ENCODE data around the gene SLC22A12. TPM values are rescaled to one million over a fixed set of nuclear protein-coding genes. Genes with fewer than 3 reads are reported as not detected.

Gene SLC22A12
- total and polyA plus RNA-seq, 8 donors = not detected

DNA sequence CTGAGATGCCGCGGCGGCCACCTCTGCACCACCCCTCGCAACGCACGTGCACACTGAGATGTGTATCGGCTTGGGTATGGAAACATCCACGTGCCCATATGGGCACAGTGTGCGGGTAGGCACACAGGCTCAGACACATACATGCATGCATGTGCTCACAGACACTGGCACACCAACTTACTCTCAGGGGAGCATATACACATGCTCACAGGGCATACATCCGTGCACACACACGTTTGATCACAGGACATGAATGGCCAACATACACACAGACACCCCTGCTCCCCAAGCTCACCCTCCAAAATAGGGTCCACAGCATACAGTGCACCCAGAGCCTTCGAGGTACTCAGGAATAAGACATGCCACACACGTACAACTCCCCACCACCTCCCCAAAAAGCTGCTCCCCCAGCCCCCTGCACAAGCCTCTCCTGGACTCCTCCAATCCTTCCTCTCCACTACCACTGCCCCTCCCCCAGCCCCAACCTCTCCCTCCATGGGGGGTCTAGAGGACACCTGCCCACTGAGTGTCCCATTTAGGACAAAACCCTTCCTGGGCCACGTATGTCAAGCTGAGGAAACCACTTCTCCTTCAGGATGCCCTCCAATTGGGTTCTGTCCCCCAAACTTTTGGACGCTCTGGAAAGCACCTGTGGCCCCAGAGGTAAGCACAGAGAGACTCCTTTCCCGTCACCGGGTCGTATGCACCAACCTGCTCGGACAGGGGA, 53.1 kb downstream of the SLC22A12 start:
- 20 to 23% methylated on average over 19 of the region's 19 CpGs for WGBS, 2 donors

DNA sequence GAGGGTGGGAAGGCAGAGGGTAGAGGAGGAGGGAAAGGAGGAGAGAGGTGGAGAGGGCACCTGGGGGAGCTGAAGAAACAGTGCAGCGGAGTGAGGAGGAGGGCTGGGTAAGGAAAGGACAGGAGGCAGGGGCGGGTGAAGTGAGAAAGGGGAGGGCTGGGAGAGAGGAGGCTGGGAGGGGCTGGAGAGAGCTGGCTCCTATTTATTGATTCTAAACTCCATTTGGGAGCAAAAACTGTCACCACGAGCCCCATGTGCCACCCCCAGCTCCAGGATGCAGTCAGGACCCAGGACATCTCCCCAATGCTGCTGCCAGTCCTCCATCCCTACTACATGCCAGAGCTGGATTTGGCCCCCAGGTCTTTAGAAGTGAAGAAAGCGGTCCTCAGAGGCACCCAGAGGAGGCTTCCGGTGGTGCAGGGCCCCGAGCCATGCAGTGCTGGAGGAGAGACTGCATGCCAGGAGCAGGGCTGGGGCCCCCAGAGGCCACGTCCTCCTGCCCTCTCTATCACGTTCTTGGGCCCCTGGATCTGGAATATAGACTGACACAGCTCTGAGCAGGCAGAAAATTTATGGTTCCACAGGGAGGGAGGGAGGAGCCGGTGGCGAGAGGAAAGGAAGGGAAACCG, 53.7 kb downstream of the SLC22A12 start:
- H3K27me3 ChIP-seq = no peaks in the 10 kb centered on the region
- TF ChIP-seq CTCF (IDR thresholded peaks at IDR 0.05) = no peak
- intact Hi-C loops (cut with DNase I) = no loop called here
- FAIRE-seq (no peak), DNase-seq (no peak), ATAC-seq (no peak)
- no peak overlapping the region for H3K27ac ChIP-seq
- 49 to 51% methylated on average over 9 to 11 of the region's 11 CpGs for WGBS, 2 donors
- H3K4me1 ChIP-seq = peaks cover 0 to 5% (median 0%) of the 10 kb centered on the region in 3 donors
- H3K9me3 ChIP-seq = no peaks in the 10 kb centered on the region
- H3K36me3 ChIP-seq = no peaks in the 10 kb centered on the region
- no peak overlapping the region for H3K4me3 ChIP-seq

More for the DNA sequence above, 53.1 kb downstream of the SLC22A12 start:
- peak in 3 of 4 donors; percentile 5 to 28 (median 21) for ATAC-seq
- no peaks in the 10 kb centered on the region for H3K4me1 ChIP-seq
- no peaks in the 10 kb centered on the region for H3K36me3 ChIP-seq
- intact Hi-C loops (cut with DNase I) = no loop called here
- no peak for TF ChIP-seq CTCF (IDR thresholded peaks at IDR 0.05)
- no peak for FAIRE-seq
- no peak for DNase-seq
- H3K9me3 ChIP-seq = no peaks in the 10 kb centered on the region
- H3K27me3 ChIP-seq = no peaks in the 10 kb centered on the region
- H3K27ac ChIP-seq = no peak overlapping the region
- peak overlapping the region in 2 of 4 donors; percentile 22 to 39 for H3K4me3 ChIP-seq

DNA sequence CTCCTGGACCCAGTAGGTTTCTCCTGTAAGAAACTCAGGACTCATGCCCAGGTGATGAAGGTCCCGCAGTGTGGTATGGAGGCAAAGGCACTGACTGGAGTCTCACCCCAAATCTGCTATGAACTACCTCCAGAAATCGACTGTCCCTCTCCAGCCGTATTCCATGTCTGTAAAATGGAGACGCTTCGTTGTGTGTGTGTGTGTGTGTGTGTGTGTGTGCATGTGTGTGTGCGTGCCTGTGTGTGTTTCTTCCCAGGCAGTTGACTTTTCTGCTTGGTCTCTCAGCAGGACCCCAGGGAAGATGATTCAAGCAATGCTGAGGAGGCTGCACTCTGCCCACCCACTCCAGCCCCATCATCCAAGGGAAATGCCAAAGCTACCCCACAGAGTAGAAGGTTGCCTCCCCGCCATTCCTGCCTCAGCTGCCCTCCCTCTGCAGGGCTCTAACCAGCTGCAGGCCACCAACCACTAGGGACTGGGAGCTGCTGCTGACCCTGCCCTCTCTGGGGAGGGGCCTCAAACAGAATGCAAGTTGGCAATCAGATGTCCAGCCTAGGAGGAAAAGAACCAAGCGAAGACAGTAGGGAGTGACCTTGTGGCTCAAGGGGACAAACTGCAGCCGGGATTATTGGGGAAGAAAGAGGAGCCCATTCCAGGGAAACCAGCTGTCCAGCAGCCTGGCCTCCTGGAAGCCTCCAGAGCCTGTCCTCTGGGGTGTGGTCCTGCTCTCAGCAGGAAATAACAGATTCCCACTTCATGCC, 56.2 kb downstream of the SLC22A12 start:
- WGBS, 2 donors = 69 to 79% methylated on average over 8 to 9 of the region's 9 CpGs
- no peak for ATAC-seq
- no peak overlapping the region for H3K4me3 ChIP-seq
- no peak overlapping the region for H3K27ac ChIP-seq
- no peak for DNase-seq
- H3K27me3 ChIP-seq = no peaks in the 10 kb centered on the region
- H3K9me3 ChIP-seq = no peaks in the 10 kb centered on the region
- no peak for TF ChIP-seq CTCF (IDR thresholded peaks at IDR 0.05)
- intact Hi-C loops (cut with DNase I) = no loop called here
- H3K36me3 ChIP-seq = no peaks in the 10 kb centered on the region
- no peak for FAIRE-seq
- H3K4me1 ChIP-seq = peaks cover 0 to 6% (median 0%) of the 10 kb centered on the region in 3 donors

- no peak for ATAC-seq
- Histone ChIP-seq H3K36me3 (no peaks in the 10 kb centered on the region), H3K4me3 (no peak overlapping the region), H3K27me3 (no peaks in the 10 kb centered on the region), H3K4me1 (peaks cover 0 to 6% (median 0%) of the 10 kb centered on the region in 3 donors), H3K9me3 (no peaks in the 10 kb centered on the region), H3K27ac (no peak overlapping the region)
- intact Hi-C loops (cut with DNase I) = no loop called here
- TF ChIP-seq CTCF (IDR thresholded peaks at IDR 0.05) = no peak
- FAIRE-seq = no peak
- WGBS, 2 donors = 87 to 89% methylated on average over 9 of the region's 9 CpGs
- no peak for DNase-seq
Measured at GRCh38 chr11:64648551-64648950, 57.5 kb downstream of the SLC22A12 start.

All from pancreas (tissue), 10 donors.